HEK293T (cell line): ENCODE measurements around the gene NTN1.

Experiments used
- BHLHE40 ChIP-seq: fragments of 450-650 bp; IDR thresholded peaks from 2 replicates; pipeline ENCODE4 v1.6.1; 2016; ENCODE audit warnings: mild to moderate bottlenecking, moderate library complexity, borderline replicate concordance
- ELF4 ChIP-seq: fragments of 450-650 bp; IDR thresholded peaks from 2 replicates; pipeline ENCODE4 v1.6.1; 2017; ENCODE audit warnings: antibody characterized with exemption
- FOXA1 ChIP-seq: fragments of 450-650 bp; IDR thresholded peaks from 2 replicates; pipeline ENCODE4 v1.6.1; 2016; ENCODE audit warnings: mild to moderate bottlenecking
- FOXK2 ChIP-seq: fragments of 450-650 bp; IDR thresholded peaks from 2 replicates; pipeline ENCODE4 v1.6.1; 2016; ENCODE audit warnings: mild to moderate bottlenecking
- FOXM1 ChIP-seq: fragments of 450-650 bp; IDR thresholded peaks from 2 replicates; pipeline ENCODE4 v1.6.1; 2017; ENCODE audit warnings: mild to moderate bottlenecking, borderline replicate concordance
- HDGF ChIP-seq: fragments of 450-650 bp; IDR thresholded peaks from 2 replicates; pipeline ENCODE4 v1.6.1; 2017; ENCODE audit warnings: antibody characterized with exemption, borderline replicate concordance
- L3MBTL2 ChIP-seq: fragments of 450-650 bp; conservative IDR thresholded peaks from 2 replicates; pipeline ENCODE4 v1.6.1; 2016; ENCODE audit warnings: mild to moderate bottlenecking
- LEF1 ChIP-seq: fragments of 450-650 bp; IDR thresholded peaks from 2 replicates; pipeline ENCODE4 v1.6.1; 2017; ENCODE audit warnings: mild to moderate bottlenecking, borderline replicate concordance
- NFRKB ChIP-seq: fragments of 450-650 bp; IDR thresholded peaks from 2 replicates; pipeline ENCODE4 v1.6.1; 2016; ENCODE audit warnings: mild to moderate bottlenecking, moderate library complexity
- SP1 ChIP-seq: fragments of 450-650 bp; IDR thresholded peaks from 2 replicates; pipeline ENCODE4 v1.6.1; 2017
- SUZ12 ChIP-seq: fragments of 450-650 bp; IDR thresholded peaks from 2 replicates; pipeline ENCODE4 v1.6.1; 2016; ENCODE audit warnings: mild to moderate bottlenecking
- TARDBP ChIP-seq: fragments of 450-650 bp; IDR thresholded peaks from 2 replicates; pipeline ENCODE4 v1.6.1; 2016
- ZNF384 ChIP-seq: fragments of 450-650 bp; IDR thresholded peaks from 2 replicates; pipeline ENCODE4 v1.6.1; 2016
- TF ChIP-seq, protein P1 (sequence below): fragments of 450-650 bp; IDR thresholded peaks from 2 replicates; pipeline ENCODE4 v1.6.1; 2016

DNA sequence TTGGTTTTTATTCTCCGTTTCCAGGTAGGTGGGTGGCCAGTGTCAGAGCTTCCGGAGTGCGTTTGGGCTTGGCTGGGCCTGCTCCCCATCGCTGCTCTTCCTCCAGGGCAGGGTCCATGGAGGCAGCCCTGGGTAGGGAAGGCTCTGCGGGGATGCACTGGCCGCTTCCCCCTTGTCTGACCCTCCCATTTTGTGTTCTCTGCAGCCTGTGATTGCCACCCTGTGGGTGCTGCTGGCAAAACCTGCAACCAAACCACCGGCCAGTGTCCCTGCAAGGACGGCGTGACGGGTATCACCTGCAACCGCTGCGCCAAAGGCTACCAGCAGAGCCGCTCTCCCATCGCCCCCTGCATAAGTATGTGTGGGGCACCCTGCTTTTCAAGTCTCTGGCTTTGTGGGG is 158.3 kb downstream of the NTN1 start:
- no peak for TF ChIP-seq FOXK2
- TF ChIP-seq BHLHE40, result no peak
- TF ChIP-seq NFRKB, result no peak
- TF ChIP-seq ELF4, result no peak
- no peak for TF ChIP-seq SP1
- no peak for TF ChIP-seq TARDBP
- TF ChIP-seq FOXA1, result no peak
- TF ChIP-seq FOXM1, result no peak
- TF ChIP-seq HDGF, result no peak
- no peak for TF ChIP-seq ZNF384
- TF ChIP-seq SUZ12, result no peak
- no peak for TF ChIP-seq L3MBTL2
- TF ChIP-seq, protein P1, sequence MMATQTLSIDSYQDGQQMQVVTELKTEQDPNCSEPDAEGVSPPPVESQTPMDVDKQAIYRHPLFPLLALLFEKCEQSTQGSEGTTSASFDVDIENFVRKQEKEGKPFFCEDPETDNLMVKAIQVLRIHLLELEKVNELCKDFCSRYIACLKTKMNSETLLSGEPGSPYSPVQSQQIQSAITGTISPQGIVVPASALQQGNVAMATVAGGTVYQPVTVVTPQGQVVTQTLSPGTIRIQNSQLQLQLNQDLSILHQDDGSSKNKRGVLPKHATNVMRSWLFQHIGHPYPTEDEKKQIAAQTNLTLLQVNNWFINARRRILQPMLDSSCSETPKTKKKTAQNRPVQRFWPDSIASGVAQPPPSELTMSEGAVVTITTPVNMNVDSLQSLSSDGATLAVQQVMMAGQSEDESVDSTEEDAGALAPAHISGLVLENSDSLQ, result no peak
- TF ChIP-seq LEF1, result no peak
